SK-N-SH (cell line): ENCODE data around the gene ADAMTS17. TPM values are rescaled to one million over a fixed set of nuclear protein-coding genes. Genes with fewer than 3 reads are reported as not detected.
"Not testable (repeated sequence)": the region's sequence is repeated elsewhere in the genome, so short reads cannot be mapped to it uniquely, and the experiment has no call there.

ENCODE experiments used
- CTCF ChIA-PET: fragments of 300-600, 350-600 bp; formaldehyde crosslinking; extraction: SDS; loops from one replicate; lab custom pipeline; 2021; lab: Yijun Ruan, JAX
- POLR2A ChIA-PET: fragments of 350-600 bp; sonication (Branson Sonifier 250); formaldehyde crosslinking; extraction: SDS; loops from one replicate; lab custom pipeline; 2020; ENCODE audit warnings: antibody characterized with exemption, inconsistent platforms; lab: Yijun Ruan, JAX
- DNase-seq: peaks from one replicate; pipeline ENCODE4 v3.0.0; 2012
- H2AFZ ChIP-seq: fragments of 200-600 bp; sonication (generic); 2 replicates; pipeline ENCODE4 v1.8.1; 2016; ENCODE audit warnings: antibody characterized with exemption, mild to moderate bottlenecking, low read depth
- H3F3A ChIP-seq: fragments of 200-600 bp; sonication (generic); replicated peaks from 2 replicates; pipeline ENCODE3; 2016; ENCODE audit warnings: antibody characterized with exemption, mild to moderate bottlenecking; ENCODE audit not compliant: insufficient read depth
- H3K27ac ChIP-seq, 2 experiments: fragments of 200-500 bp in 1 of 2; fragments of 200-600 bp in 1 of 2; sonication (Bioruptor generic) in 1 of 2; sonication (generic), shearing (Covaris generic) in 1 of 2; 2 replicates each; pipeline versions ENCODE4 v1.5.1 to v1.6.1; 2014 to 2016; ENCODE audit warnings: low read depth in 2 of 2, inconsistent platforms in 1 of 2, low read length in 1 of 2, mild to moderate bottlenecking in 1 of 2, mixed read lengths in 1 of 2
- H3K27me3 ChIP-seq: fragments of 200-600 bp; sonication (generic), shearing (Covaris generic); 2 replicates; pipeline ENCODE4 v1.6.1; 2016; ENCODE audit warnings: mixed run types; ENCODE audit not compliant: insufficient read depth
- H3K36me3 ChIP-seq, 2 experiments: fragments of 200-500 bp in 1 of 2; fragments of 200-600 bp in 1 of 2; sonication (Bioruptor generic) in 1 of 2; sonication (generic) in 1 of 2; replicated peaks in 1 of 2; 2 replicates each; pipeline versions ENCODE3 to v1.5.1; 2014 to 2016; ENCODE audit warnings: low read length in 1 of 2, mild to moderate bottlenecking in 1 of 2; ENCODE audit not compliant: insufficient read depth in 2 of 2, control insufficient read depth in 1 of 2
- H3K4me1 ChIP-seq, 2 experiments: fragments of 200-500 bp in 1 of 2; fragments of 200-600 bp in 1 of 2; sonication (Bioruptor generic) in 1 of 2; sonication (generic), shearing (Covaris generic) in 1 of 2; 2 replicates each; pipeline versions ENCODE4 v1.5.1 to v1.6.1; 2014 to 2016; ENCODE audit warnings: low read depth in 1 of 2, low read length in 1 of 2, mixed run types in 1 of 2; ENCODE audit not compliant: insufficient read depth in 2 of 2, control insufficient read depth in 1 of 2
- H3K4me2 ChIP-seq: fragments of 200-600 bp; sonication (generic), shearing (Covaris generic); 2 replicates; pipeline ENCODE4 v1.6.1; 2017; ENCODE audit warnings: mixed run types
- H3K4me3 ChIP-seq, 2 experiments: fragments of 200-500 bp in 1 of 2; fragments of 200-600 bp in 1 of 2; sonication (Bioruptor generic) in 1 of 2; sonication (generic), shearing (Covaris generic) in 1 of 2; 2 replicates each; pipeline versions ENCODE4 v1.5.1 to v1.8.1; 2014 to 2016; ENCODE audit warnings: low read depth in 2 of 2, inconsistent platforms in 1 of 2, low read length in 1 of 2, mild to moderate bottlenecking in 1 of 2, mixed read lengths in 1 of 2, moderate library complexity in 1 of 2
- H3K79me2 ChIP-seq: fragments of 200-600 bp; sonication (generic); 2 replicates; pipeline ENCODE4 v1.8.1; 2017; ENCODE audit warnings: mild to moderate bottlenecking; ENCODE audit not compliant: insufficient read depth
- H3K9ac ChIP-seq: fragments of 200-600 bp; sonication (generic); 2 replicates; pipeline ENCODE4 v1.6.1; 2017; ENCODE audit warnings: mixed run types
- H3K9me2 ChIP-seq: fragments of 200-600 bp; sonication (generic); 2 replicates; pipeline ENCODE4 v1.6.1; 2017; ENCODE audit warnings: mixed run types
- H3K9me3 ChIP-seq: fragments of 200-600 bp; sonication (generic); 2 replicates; pipeline ENCODE4 v1.6.1; 2017; ENCODE audit warnings: mixed run types, mild to moderate bottlenecking, moderate library complexity
- H4K20me1 ChIP-seq: fragments of 200-600 bp; sonication (generic); 2 replicates; pipeline ENCODE4 v1.6.1; 2017; ENCODE audit warnings: mild to moderate bottlenecking, mixed run types; ENCODE audit not compliant: insufficient read depth
- EP300 ChIP-seq, 2 experiments: IDR thresholded peaks; 2 replicates each; pipeline versions ENCODE4 v1.4.0 to v1.6.1; 2012; ENCODE audit warnings: borderline replicate concordance in 1 of 2, low read depth in 1 of 2, low read length in 1 of 2
- FOSL2 ChIP-seq: IDR thresholded peaks from 2 replicates; pipeline ENCODE4 v1.4.0; 2012; ENCODE audit warnings: low read depth, mild to moderate bottlenecking, moderate library complexity, borderline replicate concordance
- FOXJ3 ChIP-seq: sonication (generic); formaldehyde crosslinking; IDR thresholded peaks from 2 replicates; pipeline ENCODE4 v1.5.1; 2020; ENCODE audit warnings: mild to moderate bottlenecking, missing genetic modification reagents
- FOXM1 ChIP-seq: IDR thresholded peaks from 2 replicates; pipeline ENCODE4 v1.4.0; 2012; ENCODE audit warnings: low read depth, mild to moderate bottlenecking
- GATA2 ChIP-seq: sonication (generic); formaldehyde crosslinking; IDR thresholded peaks from 2 replicates; pipeline ENCODE4 v1.5.0; 2020; ENCODE audit warnings: mild to moderate bottlenecking, missing genetic modification reagents
- MAX ChIP-seq: IDR thresholded peaks from 2 replicates; pipeline ENCODE4 v1.4.0; 2012; ENCODE audit warnings: low read depth
- NFIC ChIP-seq: IDR thresholded peaks from 2 replicates; pipeline ENCODE4 v1.4.0; 2012; ENCODE audit warnings: borderline replicate concordance
- POLR2AphosphoS5 ChIP-seq: IDR thresholded peaks from 2 replicates; pipeline ENCODE4 v1.6.1; 2012; ENCODE audit warnings: low read depth, low read length
- RAD21 ChIP-seq: IDR thresholded peaks from 2 replicates; pipeline ENCODE4 v1.6.1; 2012; ENCODE audit warnings: mild to moderate bottlenecking, low read length
- RCOR1 ChIP-seq: fragments of 150-350 bp; IDR thresholded peaks from 2 replicates; pipeline ENCODE4 v1.6.1; 2017; ENCODE audit warnings: antibody characterized with exemption, low read length
- RXRA ChIP-seq: IDR thresholded peaks from 2 replicates; pipeline ENCODE4 v1.4.0; 2012; ENCODE audit warnings: low read depth, mild to moderate bottlenecking, borderline replicate concordance
- SMC3 ChIP-seq: IDR thresholded peaks from 2 replicates; pipeline ENCODE4 v1.6.1; 2012; ENCODE audit warnings: low read depth, low read length, improper control_type of control experiment
- TCF12 ChIP-seq: IDR thresholded peaks from 2 replicates; pipeline ENCODE4 v1.4.0; 2012
- USF1 ChIP-seq: IDR thresholded peaks from 2 replicates; pipeline ENCODE4 v1.4.0; 2012; ENCODE audit warnings: low read depth, borderline replicate concordance
- YY1 ChIP-seq: IDR thresholded peaks from 2 replicates; pipeline ENCODE4 v1.4.0; 2012; ENCODE audit warnings: low read depth, mild to moderate bottlenecking
- ZBTB33 ChIP-seq: IDR thresholded peaks from 2 replicates; pipeline ENCODE4 v1.4.0; 2012; ENCODE audit warnings: low read depth, borderline replicate concordance
- WGBS: methylation state at CpG from one replicate; pipeline ENCODE4 v1.1.6; 2017; ENCODE audit warnings: low lambda C conversion rate; 5-methylcytosine and 5-hydroxymethylcytosine counted together
- polyA plus RNA-seq, 3 experiments: library from polyadenylated mRNA; depleted of rRNA; stranded (reverse); fragments of >200 nt; gene quantifications; 2 replicates each; pipeline ENCODE4 v1.2.3, GENCODE V29; 2012

The ADAMTS17 gene
- polyA plus RNA-seq, 1 of the 3 experiments (the other 2 are of a cell fraction): not detected

GRCh38 chr15:100090411-100090810 lies 251.4 kb downstream of the ADAMTS17 start:
- TF ChIP-seq GATA2 (CRISPR knock-in tag): no peak
- TF ChIP-seq FOXM1: no peak
- TF ChIP-seq NFIC: no peak
- no peak for TF ChIP-seq FOSL2
- TF ChIP-seq SMC3: no peak
- TF ChIP-seq EP300 (IDR thresholded peaks at IDR 0.05; ENCODE audit: borderline replicate concordance in 1 of 2, low read depth in 1 of 2, low read length in 1 of 2): no peak
- no peak for TF ChIP-seq POLR2AphosphoS5
- no peak for TF ChIP-seq RAD21
- TF ChIP-seq YY1: no peak
- TF ChIP-seq TCF12: no peak
- no peak for TF ChIP-seq RXRA
- TF ChIP-seq RCOR1: no peak
- no peak for TF ChIP-seq ZBTB33
- no peak for TF ChIP-seq USF1
- no peak for TF ChIP-seq MAX
- TF ChIP-seq FOXJ3 (CRISPR knock-in tag): no peak
- H3K27me3 ChIP-seq: no peaks in the 10 kb centered on the region
- H3K9me2 ChIP-seq: no peaks in the 10 kb centered on the region
- H3K4me3 ChIP-seq: no peak overlapping the region
- no peak for DNase-seq
- H3K4me2 ChIP-seq: no peak overlapping the region
- H3K36me3 ChIP-seq: no peaks in the 10 kb centered on the region
- no peak overlapping the region for H2AFZ ChIP-seq
- H4K20me1 ChIP-seq: no peaks in the 10 kb centered on the region
- H3K9ac ChIP-seq: no peak overlapping the region
- ChIA-PET POLR2A (no interaction called here), CTCF (no interaction called here)
- no peaks in the 10 kb centered on the region for H3K9me3 ChIP-seq
- no peaks in the 10 kb centered on the region for H3F3A ChIP-seq
- WGBS: 59% methylated on average over 10 of the region's 11 CpGs
- H3K27ac ChIP-seq: no peak overlapping the region
- H3K4me1 ChIP-seq: no peaks in the 10 kb centered on the region; a peak in 1 of 4 replicates
- H3K79me2 ChIP-seq: no peaks in the 10 kb centered on the region

GRCh38 chr15:100084042-100084821 lies 257.5 kb downstream of the ADAMTS17 start:
- H3K27me3 ChIP-seq, H2AFZ ChIP-seq, H3K9me2 ChIP-seq, H3K4me2 ChIP-seq, POLR2A ChIA-PET, H4K20me1 ChIP-seq, H3K36me3 ChIP-seq, H3F3A ChIP-seq, H3K4me1 ChIP-seq, H3K27ac ChIP-seq, H3K9me3 ChIP-seq, H3K4me3 ChIP-seq, H3K9ac ChIP-seq, DNase-seq, H3K79me2 ChIP-seq: not testable (repeated sequence)
- CTCF ChIA-PET: interaction anchor here (0.7 to 3.1 kb wide), 2 partner anchors 255 to 984 kb away, joined by 3 to 8 read pairs; no protein-coding TSS in a partner anchor
- WGBS: 39% methylated on average over 14 of the region's 17 CpGs
